Ectodermal cell (in vitro differentiated cells): ENCODE measurements around the gene MRPL9.

Experiments used
- H3K27ac ChIP-seq: 2 replicates; pipeline ENCODE4 v1.7.0; 2013; ENCODE audit warnings: mild to moderate bottlenecking, low read depth, low read length; ENCODE audit not compliant: insufficient read depth, poor library complexity, severe bottlenecking
- H3K27me3 ChIP-seq: 2 replicates; pipeline ENCODE4 v1.7.0; 2013; ENCODE audit warnings: mild to moderate bottlenecking, low read length; ENCODE audit not compliant: insufficient read depth, control insufficient read depth, poor library complexity, severe bottlenecking
- H3K36me3 ChIP-seq: one replicate; pipeline ENCODE4 v1.7.0; 2013; ENCODE audit warnings: low read length; ENCODE audit not compliant: control insufficient read depth, insufficient read depth
- H3K4me1 ChIP-seq: one replicate; pipeline ENCODE4 v1.7.0; 2013; ENCODE audit warnings: low read length; ENCODE audit not compliant: control insufficient read depth, insufficient read depth
- H3K4me3 ChIP-seq: 2 replicates; pipeline ENCODE4 v1.7.0; 2013; ENCODE audit warnings: low read depth, low read length, control low read depth; ENCODE audit not compliant: insufficient read depth
- H3K9me3 ChIP-seq: 2 replicates; pipeline ENCODE4 v1.7.0; 2013; ENCODE audit warnings: mild to moderate bottlenecking, low read length, moderate library complexity; ENCODE audit not compliant: control insufficient read depth
- WGBS, 2 experiments: methylation state at CpG; one replicate each; pipeline ENCODE4 v1.1.7; 2013; ENCODE audit warnings: missing lambda C conversion rate in 2 of 2; 5-methylcytosine and 5-hydroxymethylcytosine counted together

MRPL9 gene

DNA sequence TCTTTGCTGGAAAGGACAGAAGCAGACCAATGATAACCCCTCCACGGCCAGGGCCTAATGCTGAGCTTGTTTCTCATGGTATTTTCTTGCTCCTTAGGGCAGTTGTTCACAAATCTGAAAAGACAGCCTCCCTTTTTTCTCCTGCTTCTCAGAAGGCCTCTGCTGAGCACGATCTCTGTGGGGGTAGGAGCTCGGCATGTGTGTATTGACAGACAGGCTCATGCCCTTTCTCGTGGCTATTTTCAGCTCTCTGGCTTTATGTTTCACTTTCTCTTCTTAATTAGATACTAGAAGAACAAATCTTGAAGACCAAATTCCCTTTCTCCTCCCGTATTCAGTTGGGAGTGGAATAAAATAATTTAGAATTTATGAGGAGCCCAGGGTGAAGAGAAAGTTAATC, 42.7 kb downstream of the MRPL9 start:
- H3K36me3 ChIP-seq, result no peaks in the 10 kb centered on the region
- H3K4me3 ChIP-seq, result no peak overlapping the region
- H3K27ac ChIP-seq, result peak overlapping the region; percentile 8
- no peaks in the 10 kb centered on the region for H3K9me3 ChIP-seq
- peaks cover 46% of the 10 kb centered on the region for H3K4me1 ChIP-seq
- 8 to 14% methylated on average over 4 of the region's 5 CpGs for WGBS, 2 experiments
- peaks cover 58% of the 10 kb centered on the region for H3K27me3 ChIP-seq

GRCh38 chr1:151720125-151720524, 43.2 kb downstream of the MRPL9 start:
- H3K4me1 ChIP-seq, result peaks cover 51% of the 10 kb centered on the region
- WGBS, 2 experiments, result 29 to 40% methylated on average over 1 of the region's 1 CpG
- peaks cover 58% of the 10 kb centered on the region for H3K27me3 ChIP-seq
- H3K4me3 ChIP-seq, result no peak overlapping the region
- no peaks in the 10 kb centered on the region for H3K36me3 ChIP-seq
- H3K9me3 ChIP-seq, result no peaks in the 10 kb centered on the region
- peak overlapping the region; percentile 8 for H3K27ac ChIP-seq

GRCh38 chr1:151718666-151719065, 44.6 kb downstream of the MRPL9 start:
- H3K4me3 ChIP-seq, result no peak overlapping the region
- no peaks in the 10 kb centered on the region for H3K36me3 ChIP-seq
- peaks cover 51% of the 10 kb centered on the region for H3K27me3 ChIP-seq
- 51 to 83% methylated on average over 2 to 4 of the region's 4 CpGs for WGBS, 2 experiments
- H3K9me3 ChIP-seq, result no peaks in the 10 kb centered on the region
- peaks cover 54% of the 10 kb centered on the region for H3K4me1 ChIP-seq
- H3K27ac ChIP-seq, result no peak overlapping the region

GRCh38 chr1:151718011-151718431, 45.3 kb downstream of the MRPL9 start:
- no peak overlapping the region for H3K27ac ChIP-seq
- peaks cover 44% of the 10 kb centered on the region for H3K27me3 ChIP-seq

GRCh38 chr1:151716771-151717631, 46.3 kb downstream of the MRPL9 start, which contains the start of gene CELF3:
TSS of gene CELF3 (minus strand) at chr1:151716803. CDS start at chr1:151716020, 783 bp downstream.
- Histone ChIP-seq H3K27ac (peak within 1 kb of the TSS; percentile 87), H3K9me3 (no peaks in the 10 kb centered on the region), H3K36me3 (no peaks in the 10 kb centered on the region), H3K4me3 (peak within 1 kb of the TSS; percentile 41), H3K4me1 (peaks cover 51% of the 10 kb centered on the region), H3K27me3 (peaks cover 34% of the 10 kb centered on the region)
- WGBS, 2 experiments, result 3% methylated on average over 26 to 27 of the region's 27 CpGs

More at GRCh38 chr1:151718011-151718431, 45.3 kb downstream of the MRPL9 start:
- no peaks in the 10 kb centered on the region for H3K9me3 ChIP-seq
- 44 to 56% methylated on average over 4 of the region's 4 CpGs for WGBS, 2 experiments
- H3K4me3 ChIP-seq, result no peak overlapping the region
- H3K36me3 ChIP-seq, result no peaks in the 10 kb centered on the region
- peaks cover 54% of the 10 kb centered on the region for H3K4me1 ChIP-seq

GRCh38 chr1:151716405-151716762, 46.9 kb downstream of the MRPL9 start:
- no peak overlapping the region for H3K27ac ChIP-seq
- H3K27me3 ChIP-seq, result peaks cover 28% of the 10 kb centered on the region
- peaks cover 50% of the 10 kb centered on the region for H3K4me1 ChIP-seq
- H3K4me3 ChIP-seq, result peak overlapping the region; percentile 41
- WGBS, 2 experiments, result 0% methylated on average over 10 to 11 of the region's 11 CpGs
- no peaks in the 10 kb centered on the region for H3K36me3 ChIP-seq
- H3K9me3 ChIP-seq, result no peaks in the 10 kb centered on the region

GRCh38 chr1:151715726-151716404, 47.4 kb downstream of the MRPL9 start:
- H3K36me3 ChIP-seq, result no peaks in the 10 kb centered on the region
- peaks cover 50% of the 10 kb centered on the region for H3K4me1 ChIP-seq
- no peaks in the 10 kb centered on the region for H3K9me3 ChIP-seq
- peak overlapping the region; percentile 41 for H3K4me3 ChIP-seq
- H3K27me3 ChIP-seq, result peaks cover 27% of the 10 kb centered on the region
- no peak overlapping the region for H3K27ac ChIP-seq
- WGBS, 2 experiments, result 25 to 29% methylated on average over 17 of the region's 17 CpGs

DNA sequence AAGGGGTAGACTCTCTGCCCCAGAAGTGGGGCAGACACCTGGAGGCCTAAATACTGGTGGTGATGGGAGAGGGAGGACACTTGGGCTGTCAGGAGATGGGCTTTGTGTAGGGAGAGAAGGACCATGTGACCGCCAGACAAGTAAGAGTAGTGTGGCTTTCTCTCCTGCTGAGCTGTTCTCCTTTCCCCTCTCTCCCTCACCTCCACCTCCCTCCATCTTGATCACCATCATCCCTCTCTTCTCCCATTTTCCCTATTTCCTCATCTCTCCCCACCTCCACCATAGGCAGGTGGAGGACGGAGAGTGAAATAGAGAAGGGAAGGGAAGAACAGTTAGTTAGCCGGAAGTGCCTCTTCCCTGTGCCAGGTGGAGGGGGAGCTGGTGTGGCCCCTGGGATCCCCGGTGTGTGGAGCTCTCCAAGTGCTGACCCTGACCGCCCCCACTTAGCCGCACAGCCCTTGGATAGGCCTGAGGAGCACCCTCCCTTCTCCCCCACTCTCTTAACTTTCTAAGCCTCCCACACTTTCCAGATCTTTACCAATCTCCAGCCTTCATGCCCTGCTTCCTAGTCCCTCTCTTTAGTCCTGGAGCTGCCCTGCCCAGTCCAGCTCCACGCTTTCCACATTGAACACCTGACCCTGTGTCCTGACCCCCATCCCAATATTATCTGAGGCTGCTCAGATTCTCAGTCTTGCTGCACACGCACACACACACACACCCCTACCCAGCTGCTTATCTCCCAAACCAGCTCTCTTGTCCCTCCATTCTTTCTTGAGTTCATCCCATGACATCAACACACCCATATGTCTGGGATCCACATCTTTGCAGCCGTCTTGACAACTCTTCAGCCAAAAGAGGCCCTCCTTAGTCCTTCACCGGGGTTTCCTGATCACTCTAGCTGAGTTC, 48.2 kb downstream of the MRPL9 start:
- Histone ChIP-seq H3K36me3 (no peaks in the 10 kb centered on the region), H3K9me3 (no peaks in the 10 kb centered on the region), H3K4me3 (no peak overlapping the region), H3K27ac (no peak overlapping the region), H3K27me3 (peaks cover 27% of the 10 kb centered on the region), H3K4me1 (peaks cover 47% of the 10 kb centered on the region)
- WGBS, 2 experiments, result 74 to 80% methylated on average over 9 to 10 of the region's 10 CpGs

GRCh38 chr1:151713874-151714273, 49.4 kb downstream of the MRPL9 start:
- WGBS, 2 experiments, result 83 to 90% methylated on average over 2 of the region's 2 CpGs

More at GRCh38 chr1:151713874-151714273, 49.4 kb downstream of the MRPL9 start:
- Histone ChIP-seq H3K36me3 (no peaks in the 10 kb centered on the region), H3K4me1 (peaks cover 47% of the 10 kb centered on the region), H3K27me3 (peaks cover 18% of the 10 kb centered on the region), H3K4me3 (no peak overlapping the region), H3K27ac (no peak overlapping the region), H3K9me3 (no peaks in the 10 kb centered on the region)
